Activated naive CD8-positive, alpha-beta T cell treated with anti-CD3 and anti-CD28 coated beads, Interleukin-2, amount 10 ng/mL, durations not matched to agents 7 days and 5 days (primary cell): ENCODE results near the gene SLC35F3. TPM values are rescaled to one million over a fixed set of nuclear protein-coding genes. Genes with fewer than 3 reads are reported as not detected.

Source experiments
- ATAC-seq: fragments of 150-1000 bp; cut with Tn5 transposase; one replicate; pipeline ENCODE4 v1.10.0; 2021; ENCODE audit warnings: low read depth, moderate library complexity
- POLR2A ChIA-PET: fragments of 350-600 bp; sonication (Branson Sonifier 250); formaldehyde crosslinking; loops from one replicate; lab custom pipeline; 2021; ENCODE audit warnings: antibody characterized with exemption; lab: Charles Lee
- DNase-seq: peaks from one replicate; pipeline ENCODE4 v3.0.0; 2021
- H3K27ac Mint-ChIP-seq: one replicate; pipeline ENCODE4 v1.8.0; 2022; ENCODE audit warnings: mild to moderate bottlenecking, mixed read lengths
- H3K27me3 Mint-ChIP-seq: one replicate; pipeline ENCODE4 v1.8.0; 2022; ENCODE audit warnings: mild to moderate bottlenecking, moderate library complexity, mixed read lengths
- H3K36me3 Mint-ChIP-seq: one replicate; pipeline ENCODE4 v1.8.0; 2021; ENCODE audit warnings: mild to moderate bottlenecking, mixed read lengths
- H3K4me1 Mint-ChIP-seq: one replicate; pipeline ENCODE4 v1.8.0; 2021; ENCODE audit warnings: mixed read lengths
- H3K4me3 Mint-ChIP-seq: one replicate; pipeline ENCODE4 v1.8.0; 2022; ENCODE audit warnings: mild to moderate bottlenecking, moderate library complexity, mixed read lengths
- H3K9me3 Mint-ChIP-seq: one replicate; pipeline ENCODE4 v1.8.0; 2021; ENCODE audit warnings: mixed read lengths
- microRNA-seq: library from miRNA; unstranded; fragments of <30 nt; microRNA quantifications from one replicate; pipeline ENCODE4 v1.2.0, GENCODE V29; 2022
- total RNA-seq, 2 experiments: library from RNA; stranded (reverse); gene quantifications; one replicate each; pipeline ENCODE4 v1.2.3, GENCODE V29; 2021

Gene SLC35F3
- total RNA-seq, 2 experiments from 2014 or later = 33.8 to 36.4 TPM

DNA sequence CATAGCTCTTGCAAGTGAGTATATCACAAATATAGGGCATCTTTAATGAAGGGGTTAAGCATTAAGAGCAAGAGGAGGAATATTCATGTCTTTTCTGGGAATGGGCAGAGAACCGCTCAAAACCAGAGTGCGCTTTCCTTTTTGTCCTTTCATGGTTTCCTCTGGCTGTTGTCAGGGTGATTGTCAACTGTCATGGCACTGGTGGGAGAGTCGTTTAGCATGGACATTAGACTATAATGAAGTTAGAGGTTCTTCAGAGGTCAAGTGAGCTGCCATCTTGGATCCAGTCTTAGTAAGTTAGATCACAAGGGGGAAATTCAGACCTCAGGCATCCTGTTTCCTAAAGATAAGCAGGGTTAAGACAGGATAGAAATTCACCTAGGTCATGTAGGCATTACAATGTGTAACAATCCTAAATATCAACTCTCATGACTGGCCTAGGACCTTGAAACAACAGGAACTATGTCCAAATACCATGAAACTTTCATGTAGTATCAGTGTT lies 456.7 kb downstream of the SLC35F3 start:
- POLR2A ChIA-PET = no interaction called here

DNA sequence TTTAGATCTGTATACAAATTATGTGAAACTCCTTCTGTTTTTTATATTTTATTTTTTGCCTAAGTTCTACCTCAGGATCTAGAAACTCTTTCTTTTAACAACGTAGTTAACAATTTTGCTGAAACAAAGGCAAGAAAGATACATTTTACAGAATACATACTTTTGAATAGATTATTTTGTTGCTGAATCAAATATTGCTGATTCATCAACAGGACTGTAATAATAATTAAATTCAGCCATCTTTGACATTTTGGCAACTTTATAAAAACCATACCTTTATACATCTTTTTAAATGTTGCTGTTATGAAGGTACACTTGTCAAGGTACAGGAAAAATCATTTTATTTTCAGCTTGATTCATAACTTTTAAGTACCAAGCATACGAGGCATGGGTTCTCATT lies 458.1 kb downstream of the SLC35F3 start:
- Mint-ChIP-seq H3K4me1 (peaks cover 8% of the 10 kb centered on the region), H3K27ac (no peak overlapping the region), H3K36me3 (peaks cover 11% of the 10 kb centered on the region), H3K27me3 (no peaks in the 10 kb centered on the region), H3K9me3 (no peaks in the 10 kb centered on the region), H3K4me3 (no peak overlapping the region)
- no peak for ATAC-seq
- POLR2A ChIA-PET = no interaction called here
- no peak for DNase-seq

More for the DNA sequence above, 456.7 kb downstream of the SLC35F3 start:
- Mint-ChIP-seq H3K4me3 (no peak overlapping the region), H3K27me3 (no peaks in the 10 kb centered on the region), H3K4me1 (peaks cover 8% of the 10 kb centered on the region), H3K36me3 (peaks cover 11% of the 10 kb centered on the region), H3K9me3 (no peaks in the 10 kb centered on the region), H3K27ac (no peak overlapping the region)
- DNase-seq (no peak), ATAC-seq (no peak)

DNA sequence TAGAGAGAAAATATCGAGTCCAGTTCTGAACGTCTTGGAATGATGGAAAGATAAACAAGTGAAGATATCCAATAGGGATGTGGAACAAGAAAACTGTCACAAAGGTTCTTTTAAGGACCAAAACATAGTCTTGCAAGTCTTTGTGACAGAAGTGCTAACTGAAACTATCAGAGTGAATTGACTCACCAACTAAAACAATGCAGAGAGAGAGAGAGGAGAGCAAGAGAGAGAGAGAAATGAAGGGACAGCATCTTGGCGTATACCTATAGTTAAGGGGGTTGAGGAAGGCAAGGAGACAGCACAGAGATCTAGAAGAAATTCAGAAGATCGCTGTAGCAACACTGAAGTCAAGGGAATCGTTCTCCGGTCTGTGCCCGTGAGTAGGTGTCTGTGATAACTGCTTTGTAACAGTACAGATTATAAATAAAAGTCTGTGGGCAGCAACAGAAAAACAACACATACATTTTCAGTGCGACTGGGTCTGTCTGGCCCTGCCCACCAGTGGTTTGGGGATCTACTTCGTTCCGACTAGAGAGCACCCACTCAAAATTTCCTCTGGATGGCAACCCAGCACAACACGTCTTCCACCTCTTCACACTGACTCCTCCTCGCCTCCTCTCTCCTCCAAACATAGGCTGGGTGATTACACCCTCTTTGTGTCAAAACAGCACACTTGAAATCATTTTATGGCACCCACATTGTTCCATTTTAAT lies 464.0 kb downstream of the SLC35F3 start:
- no peak overlapping the region for H3K4me3 Mint-ChIP-seq
- peaks cover 2% of the 10 kb centered on the region for H3K36me3 Mint-ChIP-seq
- peaks cover 14% of the 10 kb centered on the region for H3K4me1 Mint-ChIP-seq
- ATAC-seq = no peak
- no peaks in the 10 kb centered on the region for H3K9me3 Mint-ChIP-seq
- DNase-seq = no peak
- POLR2A ChIA-PET = no interaction called here
- peaks cover 3% of the 10 kb centered on the region for H3K27me3 Mint-ChIP-seq
- H3K27ac Mint-ChIP-seq = no peak overlapping the region

DNA sequence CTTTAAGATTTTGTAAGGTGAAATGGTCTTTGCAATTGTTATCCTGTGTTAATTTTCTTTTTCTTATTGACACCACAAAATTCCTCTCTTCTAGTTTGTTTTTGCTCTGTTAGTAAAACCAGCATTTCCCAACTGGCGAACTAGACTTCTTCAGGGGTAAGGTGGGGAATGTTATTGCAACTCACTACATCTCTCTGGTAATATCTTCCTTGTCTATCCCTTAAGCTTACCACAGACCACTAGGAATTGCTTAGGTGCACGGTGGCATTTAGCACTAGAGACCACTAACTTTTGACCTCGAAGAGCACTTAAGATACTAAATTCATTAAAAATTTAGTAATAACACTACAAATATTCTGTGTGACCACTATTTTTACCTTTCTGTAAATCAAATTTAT lies 464.6 kb downstream of the SLC35F3 start:
- Mint-ChIP-seq H3K36me3 (peaks cover 2% of the 10 kb centered on the region), H3K4me3 (no peak overlapping the region), H3K27ac (no peak overlapping the region), H3K27me3 (peaks cover 3% of the 10 kb centered on the region), H3K4me1 (peaks cover 14% of the 10 kb centered on the region), H3K9me3 (no peaks in the 10 kb centered on the region)
- POLR2A ChIA-PET = no interaction called here
- ATAC-seq = no peak
- no peak for DNase-seq

DNA sequence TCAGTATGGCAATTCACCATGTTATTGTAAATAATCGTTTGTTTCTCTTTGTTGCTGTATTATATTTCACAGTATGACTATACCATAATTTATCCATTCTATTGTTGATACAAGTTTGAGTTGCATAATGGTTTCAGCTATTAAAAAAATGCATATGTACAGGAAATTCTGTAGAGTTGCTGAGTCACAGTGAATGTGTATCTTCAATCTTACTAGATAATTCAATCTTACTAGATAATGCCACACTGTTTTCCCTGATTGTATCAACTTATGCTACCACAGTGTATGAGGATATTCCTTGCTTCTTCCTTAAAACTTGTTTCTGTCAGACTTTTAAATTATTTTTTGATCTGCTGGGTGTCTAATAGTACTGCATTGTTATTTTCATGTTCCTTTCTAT lies 465.3 kb downstream of the SLC35F3 start:
- Mint-ChIP-seq H3K27me3 (peaks cover 3% of the 10 kb centered on the region), H3K4me3 (no peak overlapping the region), H3K4me1 (peaks cover 21% of the 10 kb centered on the region), H3K36me3 (peaks cover 7% of the 10 kb centered on the region), H3K9me3 (no peaks in the 10 kb centered on the region), H3K27ac (no peak overlapping the region)
- ATAC-seq (no peak), DNase-seq (no peak)
- POLR2A ChIA-PET = no interaction called here

DNA sequence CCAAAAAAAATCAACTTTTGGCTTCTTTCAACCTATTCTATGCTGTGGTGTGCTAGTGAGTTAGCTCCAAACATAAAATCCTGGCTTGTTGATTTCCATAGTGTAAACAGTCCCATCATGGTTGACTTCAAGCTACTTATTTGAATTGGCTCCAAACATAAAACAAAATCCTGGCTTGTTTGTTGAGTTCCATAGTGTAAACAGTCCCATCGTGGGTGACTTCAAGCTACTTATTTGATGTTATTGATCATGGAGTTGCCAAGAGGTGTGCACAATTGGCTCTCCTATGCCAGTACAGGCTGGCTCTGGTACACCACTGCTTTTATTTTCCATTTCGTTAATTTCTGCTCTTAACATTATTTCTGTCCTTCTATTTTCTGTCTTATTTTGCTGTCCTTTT lies 466.9 kb downstream of the SLC35F3 start:
- Mint-ChIP-seq H3K27ac (no peak overlapping the region), H3K4me1 (peaks cover 31% of the 10 kb centered on the region), H3K36me3 (peaks cover 13% of the 10 kb centered on the region)

DNA sequence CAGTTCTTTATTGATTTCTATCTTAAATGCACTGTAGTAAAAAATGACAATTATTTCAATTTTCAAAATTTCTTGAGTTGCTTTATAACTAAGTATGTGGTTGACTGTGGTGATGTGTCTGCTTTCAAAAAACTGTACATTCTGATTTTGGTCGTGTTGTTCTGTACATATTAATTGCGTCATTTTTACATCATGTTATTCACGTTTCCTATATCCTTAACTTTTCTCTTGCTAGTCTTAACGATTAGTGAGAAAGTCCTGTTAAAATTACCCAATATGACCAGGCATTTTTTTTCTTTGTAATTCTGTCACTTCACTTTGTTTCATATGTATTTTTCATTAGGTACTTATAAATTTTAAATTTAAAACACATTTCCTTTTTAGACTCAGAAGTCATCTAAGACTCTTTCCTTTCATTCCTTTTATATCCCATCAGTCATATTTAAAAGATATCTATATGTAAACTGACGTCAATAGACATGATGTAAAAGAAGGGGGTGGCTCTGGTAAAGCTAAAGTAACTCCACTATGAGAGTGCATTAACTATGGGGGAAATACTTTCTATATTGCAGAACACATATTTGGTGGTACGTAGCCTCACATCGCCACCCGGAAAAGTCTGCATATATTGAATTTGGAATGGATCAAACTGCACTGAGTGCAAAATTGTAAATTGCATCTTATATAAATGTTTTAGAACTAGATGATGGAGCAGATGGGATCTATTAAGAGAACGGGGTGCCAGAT lies 467.7 kb downstream of the SLC35F3 start:
- POLR2A ChIA-PET = interaction anchor here (0.6 to 2.8 kb wide), 5 partner anchors 15 to 961 kb away, joined by 3 to 17 read pairs (median 4); no protein-coding TSS in a partner anchor

More for the DNA sequence above, 466.9 kb downstream of the SLC35F3 start:
- Mint-ChIP-seq H3K27me3 (peaks cover 3% of the 10 kb centered on the region), H3K9me3 (no peaks in the 10 kb centered on the region), H3K4me3 (no peak overlapping the region)
- POLR2A ChIA-PET = interaction anchor here (1.1 kb wide), 1 partner anchor 15 kb away, joined by 3 read pairs; no protein-coding TSS in a partner anchor
- ATAC-seq (no peak), DNase-seq (no peak)

DNA sequence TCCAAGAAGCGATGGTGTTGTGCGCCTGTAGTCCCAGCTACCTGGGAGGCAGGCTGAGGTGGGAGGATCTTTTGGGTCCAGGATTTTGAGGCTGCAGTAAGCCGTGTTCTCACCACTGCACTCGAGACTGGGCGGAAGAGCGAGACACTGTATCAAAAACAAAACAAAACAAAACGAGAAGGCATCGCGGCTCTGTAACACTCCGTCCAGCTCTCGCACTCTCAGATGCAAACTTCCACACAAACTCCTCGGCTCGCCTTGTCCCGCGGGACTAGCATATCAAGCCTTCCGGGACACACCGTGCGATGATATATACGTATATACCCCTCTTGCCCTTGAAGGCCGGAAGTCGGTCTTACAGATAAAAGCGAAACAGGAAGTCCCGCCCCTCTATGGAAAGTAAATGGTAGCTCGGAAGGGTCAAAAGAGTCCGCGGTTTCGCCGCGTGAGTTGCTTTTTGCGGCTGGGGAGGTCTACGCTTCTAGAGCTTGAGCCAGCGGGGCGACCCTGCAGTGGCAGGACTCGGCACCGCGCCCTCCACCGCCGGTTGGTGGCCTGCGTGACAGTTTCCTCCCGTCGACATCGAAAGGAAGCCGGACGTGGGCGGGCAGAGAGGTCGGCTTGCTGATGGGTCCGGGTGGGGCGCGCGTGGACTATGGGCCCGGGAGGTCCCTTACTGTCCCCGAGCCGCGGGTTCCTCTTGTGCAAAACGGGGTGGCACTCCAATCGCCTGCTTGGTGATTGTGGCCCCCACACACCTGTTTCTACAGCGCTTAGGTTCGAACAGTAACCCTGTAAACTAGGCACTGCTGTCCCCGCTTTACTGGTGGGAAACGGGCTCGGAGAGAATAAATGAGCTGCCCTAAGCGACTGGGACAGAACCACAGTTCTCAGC lies 468.8 kb downstream of the SLC35F3 start, which contains the start of gene COA6:
Gene COA6 (plus strand): TSS at position 393 of the 895 bp plus-strand sequence. CDS start 11 bp downstream, at position 404.
- peak within 1 kb of the TSS; percentile 99 for H3K27ac Mint-ChIP-seq
- DNase-seq = peak; percentile 90
- H3K27me3 Mint-ChIP-seq = peaks cover 1% of the 10 kb centered on the region
- H3K4me1 Mint-ChIP-seq = peaks cover 36% of the 10 kb centered on the region
- peak; percentile 88 for ATAC-seq
- POLR2A ChIA-PET = interaction anchor here (0.5 to 2.8 kb wide), 11 partner anchors 8 to 1051 kb away, joined by 3 to 17 read pairs (median 4); partner anchors contain the start of genes IRF2BP2 and TARBP1
- H3K36me3 Mint-ChIP-seq = peaks cover 30% of the 10 kb centered on the region
- H3K4me3 Mint-ChIP-seq = peak within 1 kb of the TSS; percentile 95
- peaks cover 2% of the 10 kb centered on the region for H3K9me3 Mint-ChIP-seq

More for the DNA sequence above, 467.7 kb downstream of the SLC35F3 start:
- ATAC-seq = no peak
- Mint-ChIP-seq H3K4me1 (peaks cover 35% of the 10 kb centered on the region), H3K9me3 (no peaks in the 10 kb centered on the region), H3K36me3 (peaks cover 19% of the 10 kb centered on the region), H3K27ac (peak overlapping the region; percentile 99), H3K4me3 (peak overlapping the region; percentile 95), H3K27me3 (peaks cover 3% of the 10 kb centered on the region)
- no peak for DNase-seq

DNA sequence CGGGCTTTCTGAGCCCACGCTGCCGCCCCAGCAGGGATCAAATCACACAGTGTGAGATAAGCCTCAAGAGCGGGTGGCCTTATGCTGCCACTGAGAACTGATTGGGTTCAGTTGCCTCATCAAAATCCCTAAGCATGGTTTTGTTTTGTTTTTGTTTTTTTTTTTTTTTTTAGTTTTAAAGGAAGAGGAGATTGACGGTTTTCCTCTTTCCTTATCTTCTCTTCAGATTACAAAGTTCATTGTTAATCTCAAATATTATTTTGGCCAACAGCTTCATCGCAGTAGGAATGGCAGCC lies 469.4 kb downstream of the SLC35F3 start:
- ATAC-seq (peak; percentile 32), DNase-seq (no peak)
- H3K4me1 Mint-ChIP-seq = peaks cover 36% of the 10 kb centered on the region
- H3K27me3 Mint-ChIP-seq = no peaks in the 10 kb centered on the region
- peak overlapping the region; percentile 99 for H3K27ac Mint-ChIP-seq
- POLR2A ChIA-PET = interaction anchor here (0.5 to 2.8 kb wide), 11 partner anchors 9 to 259 kb away, joined by 3 to 17 read pairs (median 4); partner anchors contain the start of genes IRF2BP2 and TARBP1
- peaks cover 3% of the 10 kb centered on the region for H3K9me3 Mint-ChIP-seq
- H3K4me3 Mint-ChIP-seq = peak overlapping the region; percentile 95
- H3K36me3 Mint-ChIP-seq = peaks cover 34% of the 10 kb centered on the region

Small RNA genes lying within 50 kb of the gene (microRNA-seq; reads per million reads assigned to microRNA genes)
- gene MIR4671 = 42.8 reads per million, percentile 44 among the genes with 10 or more reads in this experiment
